Measurements from ENCODE around the gene IL17RC.
"Not testable (repeated sequence)": the region's sequence is repeated elsewhere in the genome, so short reads cannot be mapped to it uniquely, and the experiment has no call there.

Gene IL17RC

GRCh38 chr3:9896755-9897407 is 20.0 kb upstream of the IL17RC start:
- not testable (repeated sequence) for DNase-seq

GRCh38 chr3:9897408-9898372 is 19.2 kb upstream of the IL17RC start:
- no peak for DNase-seq

GRCh38 chr3:9898467-9899241 is 18.2 kb upstream of the IL17RC start:
- no peak for DNase-seq

GRCh38 chr3:9899289-9899791 is 17.6 kb upstream of the IL17RC start:
- no peak for DNase-seq

GRCh38 chr3:9900965-9901415 is 15.9 kb upstream of the IL17RC start:
- not testable (repeated sequence) for DNase-seq

- peak; percentile 22 for DNase-seq
Measured at GRCh38 chr3:9901967-9902366, 14.9 kb upstream of the IL17RC start.

- no peak for DNase-seq
Measured at GRCh38 chr3:9902372-9903237, 14.3 kb upstream of the IL17RC start, which contains the start of gene IL17RE. IL17RE (plus strand) TSS chr3:9902848; CDS start chr3:9902933, 85 bp downstream.

- DNase-seq = no peak
Measured at GRCh38 chr3:9903238-9903624, 13.7 kb upstream of the IL17RC start.

GRCh38 chr3:9903904-9904303 is 13.0 kb upstream of the IL17RC start:
- DNase-seq = no peak

- DNase-seq = no peak
Measured at GRCh38 chr3:9906480-9906879, 10.4 kb upstream of the IL17RC start.

GRCh38 chr3:9908286-9908685 is 8.6 kb upstream of the IL17RC start:
- no peak for DNase-seq

GRCh38 chr3:9909221-9910013 is 7.5 kb upstream of the IL17RC start:
- no peak for DNase-seq

GRCh38 chr3:9911863-9912262 is 5.0 kb upstream of the IL17RC start:
- no peak for DNase-seq

- DNase-seq = no peak
Measured at GRCh38 chr3:9912294-9912935, 4.5 kb upstream of the IL17RC start.

GRCh38 chr3:9913601-9914000 is 3.3 kb upstream of the IL17RC start:
- DNase-seq = no peak

- no peak for DNase-seq
Measured at GRCh38 chr3:9914011-9914410, 2.9 kb upstream of the IL17RC start.

- peak; percentile 20 for DNase-seq
Measured at GRCh38 chr3:9914559-9915253, 2.2 kb upstream of the IL17RC start.

- DNase-seq = no peak
Measured at GRCh38 chr3:9915254-9916141, 1.4 kb upstream of the IL17RC start.

GRCh38 chr3:9916346-9916733 is 558 bp upstream of the IL17RC start:
- DNase-seq = no peak
